Measurements from ENCODE around the gene PGPEP1.

PGPEP1 gene

GRCh38 chr19:18342090-18342632 lies 1.8 kb downstream of the PGPEP1 start:
- Histone ChIP-seq H4K20me1 (ENCODE audit: insufficient read depth, low read length, poor library complexity, severe bottlenecking) (peaks cover 9% of the 10 kb centered on the region), H3K27me3 (ENCODE audit: insufficient read depth, low read length, poor library complexity, severe bottlenecking) (no peaks in the 10 kb centered on the region), H3K36me3 (ENCODE audit: insufficient read depth, low read length) (no peaks in the 10 kb centered on the region; the same call in 1 of the 2 replicates), H3K9me3 (ENCODE audit: insufficient read depth, low read depth, low read length) (no peaks in the 10 kb centered on the region), H3K9ac (ENCODE audit: low read depth, low read length, poor library complexity, severe bottlenecking) (peak overlapping the region; percentile 90), H3F3A (ENCODE audit: low read depth) (0 out of 2 replicates have a peak, but pooled peaks cover 2% of the 10 kb centered on the region), H3K4me1 (ENCODE audit: insufficient read depth, low read length, poor library complexity, severe bottlenecking) (peaks cover 21% of the 10 kb centered on the region), H3K4me2 (ENCODE audit: low read depth, low read length, poor library complexity, severe bottlenecking) (peak overlapping the region; percentile 89), H3K9me2 (replicated peaks; ENCODE audit: low read depth, low read length) (no peaks in the 10 kb centered on the region), H3K4me3 (ENCODE audit: low read length, poor library complexity, severe bottlenecking) (peak overlapping the region; percentile 90), H2AFZ (ENCODE audit: low read length) (no peak overlapping the region), H3K79me2 (ENCODE audit: insufficient read depth, low read length) (peaks cover 30% of the 10 kb centered on the region)
- no peak for TF ChIP-seq EZH2phosphoT487 (IDR thresholded peaks at IDR 0.05; ENCODE audit: borderline replicate concordance)
- no peak for TF ChIP-seq CTCF (conservative IDR thresholded peaks at IDR 0.05; ENCODE audit: low read length)

GRCh38 chr19:18344582-18344950 lies 4.2 kb downstream of the PGPEP1 start:
- H3K4me1 ChIP-seq (ENCODE audit: insufficient read depth, low read length, poor library complexity, severe bottlenecking), result peaks cover 21% of the 10 kb centered on the region
- H3K9ac ChIP-seq (ENCODE audit: low read depth, low read length, poor library complexity, severe bottlenecking), result no peak overlapping the region
- no peak overlapping the region for H3K4me2 ChIP-seq (ENCODE audit: low read depth, low read length, poor library complexity, severe bottlenecking)

GRCh38 chr19:18345296-18345695 lies 4.9 kb downstream of the PGPEP1 start:
- TF ChIP-seq CTCF (conservative IDR thresholded peaks at IDR 0.05; ENCODE audit: low read length) (no peak), EZH2phosphoT487 (IDR thresholded peaks at IDR 0.05; ENCODE audit: borderline replicate concordance) (no peak)
- Histone ChIP-seq H3K36me3 (ENCODE audit: insufficient read depth, low read length) (no peaks in the 10 kb centered on the region; the same call in 1 of the 2 replicates), H3K79me2 (ENCODE audit: insufficient read depth, low read length) (peaks cover 30% of the 10 kb centered on the region), H4K20me1 (ENCODE audit: insufficient read depth, low read length, poor library complexity, severe bottlenecking) (peaks cover 9% of the 10 kb centered on the region), H3K9me3 (ENCODE audit: insufficient read depth, low read depth, low read length) (no peaks in the 10 kb centered on the region), H3K4me2 (ENCODE audit: low read depth, low read length, poor library complexity, severe bottlenecking) (no peak overlapping the region), H3K9me2 (replicated peaks; ENCODE audit: low read depth, low read length) (no peaks in the 10 kb centered on the region), H3K4me3 (ENCODE audit: low read length, poor library complexity, severe bottlenecking) (no peak overlapping the region), H3K9ac (ENCODE audit: low read depth, low read length, poor library complexity, severe bottlenecking) (no peak overlapping the region), H2AFZ (ENCODE audit: low read length) (no peak overlapping the region), H3K4me1 (ENCODE audit: insufficient read depth, low read length, poor library complexity, severe bottlenecking) (peaks cover 15% of the 10 kb centered on the region), H3K27me3 (ENCODE audit: insufficient read depth, low read length, poor library complexity, severe bottlenecking) (no peaks in the 10 kb centered on the region), H3F3A (ENCODE audit: low read depth) (0 out of 2 replicates have a peak, but pooled peaks cover 2% of the 10 kb centered on the region)

More at GRCh38 chr19:18344582-18344950, 4.2 kb downstream of the PGPEP1 start:
- H3K79me2 ChIP-seq (ENCODE audit: insufficient read depth, low read length), result peaks cover 30% of the 10 kb centered on the region
- TF ChIP-seq EZH2phosphoT487 (IDR thresholded peaks at IDR 0.05; ENCODE audit: borderline replicate concordance) (no peak), CTCF (conservative IDR thresholded peaks at IDR 0.05; ENCODE audit: low read length) (no peak)
- H3K9me2 ChIP-seq (replicated peaks; ENCODE audit: low read depth, low read length), result no peaks in the 10 kb centered on the region
- H3F3A ChIP-seq (ENCODE audit: low read depth), result 0 out of 2 replicates have a peak, but pooled peaks cover 2% of the 10 kb centered on the region
- peaks cover 9% of the 10 kb centered on the region for H4K20me1 ChIP-seq (ENCODE audit: insufficient read depth, low read length, poor library complexity, severe bottlenecking)
- H3K27me3 ChIP-seq (ENCODE audit: insufficient read depth, low read length, poor library complexity, severe bottlenecking), result no peaks in the 10 kb centered on the region
- H3K4me3 ChIP-seq (ENCODE audit: low read length, poor library complexity, severe bottlenecking), result no peak overlapping the region
- H3K9me3 ChIP-seq (ENCODE audit: insufficient read depth, low read depth, low read length), result no peaks in the 10 kb centered on the region
- no peaks in the 10 kb centered on the region; the same call in 1 of the 2 replicates for H3K36me3 ChIP-seq (ENCODE audit: insufficient read depth, low read length)
- H2AFZ ChIP-seq (ENCODE audit: low read length), result no peak overlapping the region

All from Loucy (cell line).